GM18508 (cell line): ENCODE data around the gene RAB40C.
"Not testable (repeated sequence)": the region's sequence is repeated elsewhere in the genome, so short reads cannot be mapped to it uniquely, and the experiment has no call there.

Source experiments
- ATAC-seq: cut with Tn5 transposase; IDR thresholded peaks from one replicate; pipeline ENCODE4 v1.9.1; 2021; ENCODE audit warnings: moderate number of reproducible peaks; ENCODE audit not compliant: insufficient read depth, unreplicated experiment

Gene RAB40C

GRCh38 chr16:586645-587590 is 2.9 kb upstream of the RAB40C start:
- ATAC-seq = no peak

DNA sequence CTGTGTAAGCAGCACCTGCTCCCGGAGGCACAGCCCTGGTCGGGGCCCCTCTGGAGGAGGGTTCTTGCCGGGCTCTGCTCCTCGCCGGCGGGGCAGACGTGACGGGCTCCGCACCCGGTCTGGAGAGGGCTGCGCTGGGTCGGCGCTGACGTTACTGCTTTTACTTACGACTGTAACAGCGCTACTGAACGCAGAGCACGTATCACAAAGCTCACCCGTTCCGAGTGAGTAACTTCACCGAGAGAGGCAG is 1.3 kb upstream of the RAB40C start:
- no peak for ATAC-seq

GRCh38 chr16:588889-589657 is 793 bp upstream of the RAB40C start:
- peak; percentile 54 for ATAC-seq

GRCh38 chr16:590188-590814 is 435 bp downstream of the RAB40C start:
- ATAC-seq = no peak

DNA sequence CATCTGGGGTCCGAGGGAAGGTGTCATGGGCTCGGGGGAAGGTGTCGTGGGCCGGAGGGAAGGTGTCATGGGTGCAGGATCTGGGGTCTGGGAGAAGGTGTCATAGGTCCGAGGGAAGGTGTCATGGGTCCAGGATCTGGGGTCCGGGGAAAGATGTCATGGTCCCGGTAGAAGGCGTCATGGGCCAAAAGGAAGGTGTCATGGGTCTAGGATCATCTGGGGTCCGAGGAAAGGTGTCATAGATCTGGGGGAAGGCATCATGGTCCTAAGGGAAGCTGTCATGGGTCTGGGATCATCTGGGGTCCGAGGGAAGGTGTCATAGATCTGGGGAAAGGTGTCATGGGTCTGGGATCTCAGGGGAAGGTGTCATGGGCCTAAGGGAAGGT is 942 bp downstream of the RAB40C start:
- ATAC-seq = no peak

DNA sequence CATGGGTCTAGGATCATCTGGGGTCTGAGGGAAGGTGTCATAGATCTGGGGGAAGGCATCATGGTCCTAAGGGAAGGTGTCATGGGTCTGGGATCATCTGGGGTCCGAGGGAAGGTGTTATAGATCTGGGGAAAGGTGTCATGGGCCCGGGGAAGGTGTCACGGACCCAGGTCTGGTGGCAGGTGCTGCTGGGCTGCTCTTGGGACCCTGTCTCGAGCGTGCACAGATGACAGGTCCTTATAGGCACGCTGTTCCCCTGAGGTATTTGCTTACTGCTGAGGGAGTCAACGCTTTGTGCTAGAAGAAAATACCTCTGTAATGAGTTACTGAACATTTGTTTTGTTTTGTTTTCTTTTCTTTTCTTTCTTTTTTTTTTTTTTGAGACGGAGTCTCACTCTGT is 1.4 kb downstream of the RAB40C start:
- ATAC-seq = no peak

- no peak for ATAC-seq
Observed at GRCh38 chr16:591892-592517, 2.1 kb downstream of the RAB40C start.

DNA sequence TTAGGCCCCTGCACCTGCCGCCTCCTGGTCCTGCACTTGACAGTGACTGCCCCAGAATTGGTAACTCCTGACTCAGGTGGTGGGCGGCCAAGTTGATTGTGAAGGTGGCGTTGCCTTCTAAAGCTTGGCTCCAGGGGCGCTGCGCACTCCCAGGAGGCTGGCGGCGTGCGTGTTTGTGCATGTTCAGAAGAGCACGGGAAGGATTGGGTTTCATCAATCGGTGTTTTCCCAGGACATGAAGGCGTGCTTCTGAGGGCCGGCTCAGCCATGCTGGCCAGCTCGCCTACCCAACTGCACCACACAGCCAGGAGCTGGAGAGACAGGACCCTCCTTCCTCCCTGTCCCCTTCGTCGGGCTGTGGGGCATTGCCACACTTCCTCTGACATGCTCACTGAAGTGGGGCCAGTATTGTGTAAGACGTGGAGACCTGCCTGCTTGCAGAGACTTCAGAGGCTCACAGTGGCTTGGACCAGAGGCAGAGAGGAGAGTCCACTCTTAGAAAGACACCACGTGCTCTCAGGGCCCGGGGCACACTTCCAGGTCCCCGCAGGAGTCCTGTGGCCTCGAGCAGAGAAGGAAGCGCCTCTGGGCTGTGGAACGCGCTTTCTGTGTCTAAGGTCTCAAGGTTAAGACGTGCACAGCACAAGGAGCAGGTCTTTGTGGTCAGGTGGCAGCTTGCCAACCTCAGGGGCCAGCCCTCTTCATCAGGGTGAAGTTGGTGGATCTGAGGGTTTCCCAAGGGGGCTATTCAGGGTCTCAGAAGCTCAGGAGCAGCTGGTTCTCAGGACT is 2.8 kb downstream of the RAB40C start:
- no peak for ATAC-seq

GRCh38 chr16:593406-593805 is 3.5 kb downstream of the RAB40C start:
- no peak for ATAC-seq

DNA sequence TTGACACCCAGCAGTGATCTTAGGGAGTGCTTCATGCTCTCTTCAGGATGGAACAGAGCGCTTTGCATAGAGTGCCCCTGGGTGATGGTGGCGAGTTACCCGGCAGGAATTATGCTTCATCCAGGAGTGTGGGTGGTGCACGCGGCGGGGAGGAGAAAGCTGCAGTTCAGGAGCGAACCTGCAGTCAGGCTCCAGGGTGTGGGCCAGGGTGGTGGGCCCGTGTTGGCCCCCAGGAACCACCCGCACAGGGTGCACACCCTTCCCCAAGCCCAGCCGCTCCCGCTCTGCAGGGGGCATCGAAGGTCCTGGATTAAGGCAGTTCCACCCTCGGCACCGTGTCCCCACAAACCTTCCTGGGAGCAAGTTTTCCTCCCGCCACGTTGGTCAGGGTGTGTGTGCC is 3.9 kb downstream of the RAB40C start:
- no peak for ATAC-seq

- ATAC-seq = no peak
Observed at GRCh38 chr16:595094-595528, 5.2 kb downstream of the RAB40C start.

- no peak for ATAC-seq
Observed at GRCh38 chr16:595942-596735, 6.3 kb downstream of the RAB40C start.

DNA sequence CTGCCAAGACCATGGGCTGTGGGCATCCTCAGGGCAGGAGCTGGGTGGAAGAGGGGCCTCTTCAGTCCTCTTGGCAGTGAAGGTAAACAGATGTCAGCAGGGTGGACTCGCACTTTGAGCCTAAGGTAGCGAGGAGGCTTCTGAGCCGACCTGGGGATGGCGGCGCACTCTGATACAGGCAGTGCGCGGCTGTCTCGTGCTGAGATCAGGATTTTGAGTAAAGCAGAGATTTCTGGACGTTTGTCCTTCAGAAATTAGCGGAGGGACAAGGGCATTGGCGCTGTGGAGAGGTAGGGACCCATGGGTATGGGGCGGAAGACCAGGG is 6.8 kb downstream of the RAB40C start:
- no peak for ATAC-seq

- ATAC-seq = not testable (repeated sequence)
Observed at GRCh38 chr16:597655-598054, 7.8 kb downstream of the RAB40C start.

DNA sequence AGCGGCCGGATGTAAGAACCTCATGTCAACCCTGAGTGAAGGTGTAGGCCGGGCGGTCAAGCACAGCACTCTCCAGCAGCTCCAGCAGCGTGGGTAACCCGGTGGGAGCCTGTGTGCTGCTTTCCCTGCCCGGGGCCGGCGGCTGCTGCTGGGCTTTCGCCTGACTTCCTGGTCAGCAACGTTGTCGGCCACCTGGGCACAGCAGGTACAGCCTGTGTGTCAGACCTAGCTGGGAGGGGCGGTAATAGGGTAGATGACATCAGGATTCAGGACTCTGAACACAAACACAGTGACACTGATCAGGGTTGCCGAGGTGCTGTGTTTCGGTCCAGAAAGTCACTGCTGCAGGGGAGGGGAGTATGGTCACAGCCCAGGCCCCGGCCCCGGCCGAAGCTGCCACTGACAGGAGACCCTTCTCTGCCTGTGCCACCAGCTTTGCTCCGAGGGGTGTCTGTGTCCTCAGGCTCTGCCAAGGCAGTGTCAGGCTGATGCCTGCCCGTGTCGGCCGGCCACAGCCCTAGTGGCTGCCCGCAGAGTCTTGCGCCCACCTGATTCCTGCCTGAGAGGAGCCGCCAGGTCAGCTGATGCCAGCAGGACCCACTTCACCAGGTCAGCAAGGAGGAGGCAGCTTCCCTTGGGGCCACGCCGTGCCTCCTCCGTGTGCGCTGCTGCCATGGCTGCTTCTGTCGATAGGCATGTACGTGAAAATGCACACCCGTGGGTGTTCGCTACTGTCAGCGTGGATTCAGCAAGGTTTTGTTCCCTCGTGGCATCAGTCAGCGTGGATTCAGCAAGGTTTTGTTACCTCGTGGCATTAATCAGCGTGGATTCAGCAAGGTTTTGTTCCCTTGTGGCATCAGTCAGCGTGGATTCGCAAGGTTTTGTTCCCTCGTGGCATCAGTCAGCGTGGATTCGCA is 9.2 kb downstream of the RAB40C start:
- ATAC-seq = no peak

- ATAC-seq = no peak
Observed at GRCh38 chr16:600781-601180, 10.9 kb downstream of the RAB40C start.

DNA sequence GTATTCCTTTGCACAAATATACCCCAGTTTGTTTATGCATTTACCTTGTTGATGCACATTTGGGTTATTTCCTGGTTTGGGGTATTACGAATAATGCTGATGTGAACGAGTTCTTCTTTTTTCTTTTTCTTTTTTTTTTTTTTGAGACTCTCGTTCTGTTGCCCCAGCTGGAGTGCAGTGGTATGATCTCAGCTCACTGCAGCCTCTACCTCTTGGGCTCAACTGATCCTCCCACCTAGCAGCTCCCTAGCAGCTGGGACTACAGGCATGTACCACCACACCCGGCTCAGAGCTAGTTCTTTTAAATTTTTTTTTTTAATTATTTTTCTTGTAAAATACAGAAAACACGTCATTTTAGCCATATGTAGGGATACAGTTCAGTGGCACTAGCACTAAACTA is 14.1 kb downstream of the RAB40C start:
- no peak for ATAC-seq

DNA sequence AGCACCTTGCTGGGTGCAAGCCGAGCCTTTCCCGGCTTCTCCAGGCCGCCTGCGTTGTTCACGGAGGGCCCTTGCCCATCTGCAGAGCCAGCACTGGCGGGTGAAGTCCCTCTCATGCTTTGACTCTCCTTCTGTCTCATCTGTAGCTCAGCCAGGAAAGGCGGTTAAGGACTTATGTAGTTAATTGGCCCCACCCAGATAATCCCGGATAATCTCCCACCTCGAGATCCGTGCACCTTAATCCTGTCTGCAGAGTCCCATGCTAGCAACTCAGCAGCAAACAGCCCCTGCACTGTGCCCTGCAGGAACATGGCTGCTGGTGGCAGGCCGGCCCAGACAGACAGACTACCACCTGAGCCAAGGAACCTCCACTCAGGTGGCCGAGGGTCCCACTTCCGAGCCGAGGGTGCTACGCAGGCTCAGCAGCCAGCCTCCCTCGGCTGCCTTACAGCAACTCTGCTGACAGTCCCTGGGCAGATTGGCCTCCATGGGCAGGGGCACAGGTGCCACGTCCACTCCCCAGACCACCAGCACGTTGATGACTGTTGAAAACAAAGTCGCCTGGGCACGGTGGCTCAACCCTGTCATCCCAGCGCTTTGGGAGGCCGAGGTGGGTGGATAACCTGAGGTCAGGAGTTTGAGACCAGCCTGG is 16.9 kb downstream of the RAB40C start:
- ATAC-seq = no peak
